Stimulated activated naive CD8-positive, alpha-beta T cell treated with anti-CD3 and anti-CD28 coated beads, Interleukin-15, amount 100 ng/mL, for 72 hours (primary cell): ENCODE results near the gene MYL3.
A peak's percentile ranks its signal among the peaks of the same experiment; 100 is the strongest.

ENCODE experiments used
- ATAC-seq: fragments of 150-1000 bp; cut with Tn5 transposase; 2 replicates; pipeline ENCODE4 v1.10.0; 2021; ENCODE audit warnings: mild to moderate bottlenecking, moderate library complexity
- DNase-seq, 2 donors: peaks; one replicate each; pipeline ENCODE4 v3.0.0; 2021 to 2022
- H3K27ac Mint-ChIP-seq, 2 donors: one replicate each; pipeline ENCODE4 v1.8.0; 2022; ENCODE audit warnings: mild to moderate bottlenecking in 2 of 2, mixed read lengths in 2 of 2, moderate library complexity in 2 of 2
- H3K27me3 Mint-ChIP-seq: one replicate; pipeline ENCODE4 v1.8.0; 2022; ENCODE audit warnings: mixed read lengths
- H3K4me1 Mint-ChIP-seq: one replicate; pipeline ENCODE4 v1.8.0; 2022; ENCODE audit warnings: mild to moderate bottlenecking, mixed read lengths
- H3K4me3 Mint-ChIP-seq, 2 donors: one replicate each; pipeline ENCODE4 v1.8.0; 2022; ENCODE audit warnings: mild to moderate bottlenecking in 2 of 2, mixed read lengths in 2 of 2, moderate library complexity in 1 of 2
- H3K9me3 Mint-ChIP-seq, 2 donors: one replicate each; pipeline ENCODE4 v1.8.0; 2022; ENCODE audit warnings: mixed read lengths in 2 of 2

The MYL3 gene

GRCh38 chr3:46893146-46893748 lies 30.0 kb upstream of the MYL3 start:
- ATAC-seq (no peak), DNase-seq (no peak)
- peaks cover 15% of the 10 kb centered on the region for H3K4me1 Mint-ChIP-seq
- H3K9me3 Mint-ChIP-seq = no peaks in the 10 kb centered on the region
- H3K4me3 Mint-ChIP-seq = no peak overlapping the region
- peaks cover 84% of the 10 kb centered on the region for H3K27me3 Mint-ChIP-seq
- H3K27ac Mint-ChIP-seq = peak overlapping the region in 1 of 2 donors; percentile 31

DNA sequence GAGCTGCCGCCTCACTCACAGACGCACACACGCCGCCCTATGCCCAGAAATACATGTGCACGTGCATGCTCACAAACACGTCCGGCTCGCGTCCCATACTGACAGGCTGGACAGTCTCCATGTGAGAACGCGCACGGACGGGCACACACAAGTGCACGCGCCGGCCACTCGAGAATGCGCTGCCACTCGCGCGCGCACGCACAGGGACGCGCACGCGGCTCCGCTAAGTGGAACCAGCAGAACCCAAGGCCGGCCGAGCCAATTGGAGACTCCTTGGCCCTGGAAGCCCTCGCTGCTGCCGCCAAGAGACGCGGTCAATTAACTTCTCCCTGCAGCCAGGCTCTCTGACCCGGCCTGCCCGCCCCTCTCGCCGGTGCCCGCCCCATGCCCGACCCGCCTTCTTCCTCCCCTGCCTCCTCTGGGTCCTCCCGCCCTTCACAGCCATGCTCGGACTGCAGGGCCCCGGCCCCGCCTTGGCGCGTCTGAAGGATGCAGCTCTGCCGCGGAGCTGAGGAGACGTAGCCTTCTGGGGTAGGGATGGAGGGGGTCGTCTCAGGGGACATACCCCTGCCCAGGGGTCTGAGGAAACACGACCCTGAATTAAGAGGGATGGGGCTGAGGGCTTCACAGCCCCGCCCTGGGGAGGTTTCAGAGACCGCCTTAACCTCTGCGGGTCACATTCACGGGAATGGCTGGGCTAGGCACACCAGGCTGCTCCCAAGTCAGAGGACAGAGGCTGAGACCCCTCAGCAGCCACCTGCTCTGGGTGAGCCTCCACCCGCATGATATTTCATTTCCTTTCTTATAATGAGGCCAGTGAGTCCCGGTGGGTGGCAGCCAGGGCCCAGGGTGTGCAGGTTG lies 29.3 kb upstream of the MYL3 start:
- ATAC-seq = peak; percentile 44
- H3K4me1 Mint-ChIP-seq = peaks cover 10% of the 10 kb centered on the region
- peaks cover 77% of the 10 kb centered on the region for H3K27me3 Mint-ChIP-seq
- H3K27ac Mint-ChIP-seq = peak overlapping the region in 1 of 2 donors; percentile 31
- DNase-seq = no peak
- H3K4me3 Mint-ChIP-seq = peak overlapping the region; percentile 11 to 45
- no peaks in the 10 kb centered on the region for H3K9me3 Mint-ChIP-seq

- no peak overlapping the region for H3K4me3 Mint-ChIP-seq
- no peak for ATAC-seq
- peaks cover 69% of the 10 kb centered on the region for H3K27me3 Mint-ChIP-seq
- no peaks in the 10 kb centered on the region for H3K9me3 Mint-ChIP-seq
- peaks cover 10% of the 10 kb centered on the region for H3K4me1 Mint-ChIP-seq
- H3K27ac Mint-ChIP-seq = no peak overlapping the region
- no peak for DNase-seq
These were observed 27.9 kb upstream of the MYL3 start for GRCh38 chr3:46891132-46891531.

- H3K27me3 Mint-ChIP-seq = peaks cover 69% of the 10 kb centered on the region
- no peaks in the 10 kb centered on the region for H3K9me3 Mint-ChIP-seq
- DNase-seq (no peak), ATAC-seq (no peak)
- no peak overlapping the region for H3K4me3 Mint-ChIP-seq
- no peak overlapping the region for H3K27ac Mint-ChIP-seq
- H3K4me1 Mint-ChIP-seq = peaks cover 10% of the 10 kb centered on the region
These were observed 26.9 kb upstream of the MYL3 start for GRCh38 chr3:46890132-46890531.

DNA sequence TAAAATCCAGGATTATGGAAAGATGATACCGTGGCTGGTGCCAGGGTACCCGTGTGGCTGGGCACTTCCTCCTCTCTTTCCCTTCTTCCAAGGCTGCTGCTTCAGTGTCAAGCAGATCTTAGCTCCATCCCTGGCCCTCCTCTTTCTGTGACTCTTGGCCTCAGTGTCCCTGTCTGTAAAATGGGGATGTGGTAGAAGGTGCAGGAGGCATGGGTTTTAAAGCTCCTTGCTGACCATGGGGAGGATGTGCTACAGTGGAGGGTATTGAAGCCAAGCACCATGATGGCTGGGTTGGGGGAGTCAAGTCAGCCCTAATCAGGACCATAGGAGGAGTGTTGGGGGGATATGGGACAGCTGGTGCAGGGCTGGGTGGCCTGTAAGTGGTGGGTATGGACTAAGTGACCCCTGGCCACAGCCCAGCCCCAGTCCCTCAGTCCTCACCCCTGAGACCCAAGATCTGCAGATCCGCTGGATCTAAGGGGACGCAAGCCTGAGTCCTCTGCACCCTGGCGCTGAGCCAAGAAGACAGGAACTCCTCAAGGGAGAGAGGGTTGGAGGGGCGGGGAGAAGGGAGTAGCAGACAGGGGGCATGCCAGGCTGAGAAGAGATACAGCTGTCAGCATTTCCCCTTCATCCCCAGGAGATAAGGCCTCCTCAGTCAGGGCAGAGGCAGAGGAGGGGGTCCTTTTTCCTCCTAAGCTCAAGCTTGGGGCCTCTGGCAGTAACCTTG lies 26.3 kb upstream of the MYL3 start:
- H3K27ac Mint-ChIP-seq = no peak overlapping the region
- H3K27me3 Mint-ChIP-seq = peaks cover 71% of the 10 kb centered on the region
- no peak overlapping the region for H3K4me3 Mint-ChIP-seq
- ATAC-seq (no peak), DNase-seq (no peak)
- H3K4me1 Mint-ChIP-seq = peaks cover 10% of the 10 kb centered on the region
- no peaks in the 10 kb centered on the region for H3K9me3 Mint-ChIP-seq

GRCh38 chr3:46888705-46889104 lies 25.5 kb upstream of the MYL3 start:
- Mint-ChIP-seq H3K27ac (no peak overlapping the region), H3K9me3 (no peaks in the 10 kb centered on the region), H3K4me3 (no peak overlapping the region), H3K27me3 (peaks cover 71% of the 10 kb centered on the region), H3K4me1 (peaks cover 13% of the 10 kb centered on the region)
- ATAC-seq (no peak), DNase-seq (no peak)

DNA sequence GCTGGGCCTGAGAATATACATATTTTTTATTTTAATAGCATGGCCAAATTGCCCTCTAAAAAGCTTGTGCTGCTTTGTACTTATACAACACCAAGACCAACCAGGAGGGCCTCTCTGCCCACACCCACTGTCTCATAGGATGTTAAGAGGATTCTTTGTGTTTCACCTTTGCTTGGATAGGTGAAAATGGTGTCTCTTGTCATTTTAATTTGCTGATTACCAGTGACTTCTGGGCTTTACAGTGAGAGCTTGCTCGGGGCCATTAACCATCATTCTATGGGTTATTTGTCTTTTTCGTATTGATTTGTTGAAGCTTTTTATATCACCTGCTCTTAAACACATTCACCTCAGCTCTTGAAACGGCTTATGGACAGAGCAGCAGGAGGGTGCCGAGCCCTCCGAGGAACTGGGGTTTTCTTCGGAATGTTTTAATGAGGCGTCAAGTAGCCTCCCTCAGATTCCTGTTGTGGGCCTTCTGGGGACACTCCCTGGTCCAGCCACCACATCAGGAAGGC lies 24.8 kb upstream of the MYL3 start:
- peaks cover 71% of the 10 kb centered on the region for H3K27me3 Mint-ChIP-seq
- no peak overlapping the region for H3K4me3 Mint-ChIP-seq
- no peak overlapping the region for H3K27ac Mint-ChIP-seq

DNA sequence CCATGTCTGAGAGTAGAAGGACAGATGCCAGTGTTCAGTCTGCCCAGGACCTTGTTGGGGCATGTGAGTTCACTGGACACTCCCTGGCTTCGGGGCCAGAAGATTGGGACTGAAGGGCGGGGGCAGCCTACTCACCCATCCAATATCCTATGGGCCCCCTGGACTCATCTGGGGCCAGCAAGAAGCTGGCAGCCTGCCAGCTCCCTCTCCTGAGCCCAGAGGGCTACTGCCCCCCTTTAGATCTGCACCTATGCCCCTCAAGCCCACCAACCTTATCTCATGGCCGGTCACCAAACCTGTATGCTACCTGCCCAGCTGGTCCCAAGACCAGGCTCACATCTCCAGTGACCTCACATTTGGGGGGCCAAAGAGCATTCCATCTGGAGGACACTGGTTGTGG lies 22.4 kb upstream of the MYL3 start:
- DNase-seq = no peak
- Mint-ChIP-seq H3K9me3 (no peaks in the 10 kb centered on the region), H3K4me3 (no peak overlapping the region), H3K4me1 (peaks cover 20% of the 10 kb centered on the region), H3K27me3 (peaks cover 70% of the 10 kb centered on the region), H3K27ac (no peak overlapping the region)
- ATAC-seq = no peak

More for the DNA sequence above, 24.8 kb upstream of the MYL3 start:
- DNase-seq (no peak), ATAC-seq (no peak)
- Mint-ChIP-seq H3K9me3 (no peaks in the 10 kb centered on the region), H3K4me1 (peaks cover 16% of the 10 kb centered on the region)

GRCh38 chr3:46884929-46885328 lies 21.7 kb upstream of the MYL3 start:
- Mint-ChIP-seq H3K27me3 (peaks cover 70% of the 10 kb centered on the region), H3K4me1 (peaks cover 24% of the 10 kb centered on the region)

GRCh38 chr3:46884427-46884826 lies 21.2 kb upstream of the MYL3 start:
- no peak for DNase-seq
- Mint-ChIP-seq H3K27ac (no peak overlapping the region), H3K4me3 (no peak overlapping the region), H3K9me3 (no peaks in the 10 kb centered on the region), H3K27me3 (peaks cover 70% of the 10 kb centered on the region), H3K4me1 (peaks cover 24% of the 10 kb centered on the region)
- ATAC-seq = no peak

More at GRCh38 chr3:46884929-46885328, 21.7 kb upstream of the MYL3 start:
- Mint-ChIP-seq H3K27ac (no peak overlapping the region), H3K4me3 (no peak overlapping the region), H3K9me3 (no peaks in the 10 kb centered on the region)
- no peak for ATAC-seq
- no peak for DNase-seq

- H3K4me1 Mint-ChIP-seq = peaks cover 24% of the 10 kb centered on the region
- H3K9me3 Mint-ChIP-seq = no peaks in the 10 kb centered on the region
- no peak overlapping the region for H3K27ac Mint-ChIP-seq
These were observed 20.6 kb upstream of the MYL3 start for GRCh38 chr3:46883830-46884185.

DNA sequence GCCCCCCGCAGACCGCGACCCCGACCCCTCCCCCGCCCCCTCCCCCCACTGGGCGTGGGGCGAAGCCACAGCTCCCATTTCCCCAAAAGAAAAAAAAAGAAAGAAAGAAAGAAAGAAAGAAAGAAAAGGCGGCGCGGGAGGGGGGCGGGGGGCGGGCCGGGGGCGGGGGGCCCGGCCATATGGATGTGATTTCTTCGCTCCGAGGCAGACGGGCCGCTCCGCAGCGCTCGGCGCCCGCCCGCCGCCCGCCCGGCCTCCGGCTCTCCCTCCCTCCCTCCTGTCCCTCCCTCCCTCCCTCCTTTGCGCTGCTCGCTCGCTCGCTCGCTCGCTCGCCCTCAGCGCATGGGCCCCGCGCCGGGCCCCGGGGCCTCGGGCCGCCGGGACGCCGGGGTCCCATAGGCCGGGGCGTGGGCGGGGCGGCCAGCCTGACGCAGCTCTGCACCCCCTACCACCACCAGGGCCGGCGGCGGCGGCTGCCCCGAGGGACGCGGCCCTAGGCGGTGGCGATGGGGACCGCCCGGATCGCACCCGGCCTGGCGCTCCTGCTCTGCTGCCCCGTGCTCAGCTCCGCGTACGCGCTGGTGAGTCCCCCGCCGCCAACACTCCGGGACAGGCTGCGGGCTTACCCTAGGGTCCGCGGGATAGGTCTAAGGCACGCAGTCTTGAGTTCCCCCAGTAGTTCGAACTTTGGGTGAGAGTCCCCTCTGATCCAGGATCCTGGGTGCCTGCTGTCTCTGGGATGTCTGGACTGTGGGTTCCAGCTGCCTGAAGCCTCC lies 20.0 kb upstream of the MYL3 start:
- DNase-seq = no peak
- Mint-ChIP-seq H3K27ac (no peak overlapping the region), H3K9me3 (no peaks in the 10 kb centered on the region), H3K4me1 (peaks cover 24% of the 10 kb centered on the region), H3K27me3 (peaks cover 79% of the 10 kb centered on the region), H3K4me3 (peak overlapping the region; percentile 75 to 79)
- ATAC-seq = peak; percentile 52

More at GRCh38 chr3:46883830-46884185, 20.6 kb upstream of the MYL3 start:
- ATAC-seq = no peak
- DNase-seq = no peak
- Mint-ChIP-seq H3K27me3 (peaks cover 73% of the 10 kb centered on the region), H3K4me3 (peak overlapping the region; percentile 27 to 53)

- DNase-seq (no peak), ATAC-seq (peak; percentile 35)
- Mint-ChIP-seq H3K4me1 (peaks cover 24% of the 10 kb centered on the region), H3K4me3 (peak overlapping the region; percentile 75 to 79), H3K27me3 (peaks cover 81% of the 10 kb centered on the region), H3K27ac (no peak overlapping the region), H3K9me3 (no peaks in the 10 kb centered on the region)
These were observed 19.3 kb upstream of the MYL3 start for GRCh38 chr3:46882377-46883053.

DNA sequence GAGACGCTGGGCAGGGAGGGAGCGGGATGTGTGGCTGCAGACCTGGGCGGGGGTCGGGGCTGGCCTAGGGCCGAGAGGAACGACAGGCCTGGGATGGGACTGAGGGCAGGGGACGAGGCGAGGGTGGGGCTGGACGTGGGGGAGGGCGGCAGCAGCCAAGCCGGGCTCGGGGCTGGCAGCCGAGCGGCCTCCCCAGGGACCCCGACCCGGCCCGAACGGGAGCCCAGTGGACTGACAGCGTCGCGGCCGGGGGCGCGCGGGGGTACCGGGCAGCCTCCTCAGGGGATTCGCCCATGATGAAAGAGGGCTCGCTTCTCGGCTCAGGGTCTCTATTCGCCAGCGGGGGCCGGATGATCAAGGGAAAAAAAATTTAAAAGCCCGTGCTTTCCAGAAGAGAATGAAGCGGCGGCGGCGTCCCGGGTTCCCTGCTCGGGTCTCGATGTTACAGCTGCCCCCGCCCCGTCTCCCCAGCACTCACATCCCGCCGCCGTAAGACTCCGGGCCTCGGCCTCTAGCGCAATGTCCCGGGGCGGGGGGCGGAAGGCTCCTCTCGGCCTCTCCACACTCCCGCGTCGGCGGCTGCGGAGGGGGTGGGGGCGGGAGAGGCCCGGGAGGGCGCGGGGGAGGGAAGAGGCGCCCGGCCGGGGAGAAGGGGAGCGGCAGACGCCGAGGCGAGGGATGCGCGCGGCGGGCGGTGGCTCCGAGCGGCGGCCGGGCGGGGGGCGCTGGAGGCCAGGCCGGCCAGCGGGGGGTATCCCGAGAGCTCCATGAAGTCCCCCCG lies 18.5 kb upstream of the MYL3 start:
- DNase-seq (no peak), ATAC-seq (peak; percentile 34)
- Mint-ChIP-seq H3K4me1 (peaks cover 24% of the 10 kb centered on the region), H3K27ac (no peak overlapping the region), H3K27me3 (peaks cover 81% of the 10 kb centered on the region), H3K4me3 (peak overlapping the region; percentile 64 to 79), H3K9me3 (no peaks in the 10 kb centered on the region)
